ENCODE results near the gene KAZN.

Gene KAZN

DNA sequence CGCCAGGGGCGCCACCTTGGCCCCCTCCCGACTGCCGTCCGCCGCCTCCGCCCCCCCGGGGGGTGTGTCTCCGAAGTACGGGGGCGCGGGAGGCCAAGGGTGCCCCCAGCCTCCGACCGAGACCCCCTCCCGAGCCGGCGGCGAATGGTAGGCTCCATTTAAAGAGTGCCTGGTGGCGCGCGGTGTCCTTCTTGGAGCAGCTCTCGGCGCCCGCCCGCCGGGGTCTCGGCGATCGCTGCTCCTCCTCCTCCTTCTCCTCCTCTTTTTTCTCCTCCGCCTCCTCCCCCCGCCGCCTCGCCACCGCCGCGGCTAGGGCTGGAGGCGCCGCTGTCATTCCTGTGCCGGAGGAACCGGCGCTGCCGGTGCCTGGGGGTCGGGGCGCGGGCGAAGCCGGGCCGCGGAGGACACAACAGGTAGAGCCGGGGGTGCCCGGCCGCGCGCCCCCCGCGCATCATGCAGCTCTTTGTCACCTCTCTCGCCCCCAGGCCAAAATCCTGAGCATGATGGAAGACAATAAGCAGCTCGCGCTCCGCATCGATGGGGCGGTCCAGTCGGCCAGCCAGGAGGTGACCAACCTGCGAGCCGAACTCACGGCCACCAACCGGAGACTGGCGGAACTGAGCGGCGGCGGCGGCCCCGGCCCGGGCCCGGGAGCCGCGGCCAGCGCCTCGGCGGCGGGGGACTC lies at the start of gene KAZN:
Gene KAZN (plus strand): TSS at position 188 of the 685 bp plus-strand sequence.
- no peak for DNase-seq (ENCODE audit: low read depth)
- H3K4me3 ChIP-seq (ENCODE audit: low read depth, low read length), result peak within 1 kb of the TSS; percentile 11
- no peak for TF ChIP-seq CTCF (conservative IDR thresholded peaks at IDR 0.05; ENCODE audit: low read depth, low read length)

GRCh38 chr1:14549897-14550620 lies 48.4 kb upstream of the KAZN start:
- no peak overlapping the region for H3K4me3 ChIP-seq (ENCODE audit: low read depth, low read length)
- no peak for DNase-seq (ENCODE audit: low read depth)
- no peak for TF ChIP-seq CTCF (conservative IDR thresholded peaks at IDR 0.05; ENCODE audit: low read depth, low read length)

GRCh38 chr1:14551386-14551785 lies 47.1 kb upstream of the KAZN start:
- no peak overlapping the region for H3K4me3 ChIP-seq (ENCODE audit: low read depth, low read length)
- no peak for DNase-seq (ENCODE audit: low read depth)
- no peak for TF ChIP-seq CTCF (conservative IDR thresholded peaks at IDR 0.05; ENCODE audit: low read depth, low read length)

- no peak overlapping the region for H3K4me3 ChIP-seq (ENCODE audit: low read depth, low read length)
- TF ChIP-seq CTCF (conservative IDR thresholded peaks at IDR 0.05; ENCODE audit: low read depth, low read length), result no peak
- DNase-seq (ENCODE audit: low read depth), result no peak
These were observed 46.1 kb upstream of the KAZN start for GRCh38 chr1:14552246-14552965.

DNA sequence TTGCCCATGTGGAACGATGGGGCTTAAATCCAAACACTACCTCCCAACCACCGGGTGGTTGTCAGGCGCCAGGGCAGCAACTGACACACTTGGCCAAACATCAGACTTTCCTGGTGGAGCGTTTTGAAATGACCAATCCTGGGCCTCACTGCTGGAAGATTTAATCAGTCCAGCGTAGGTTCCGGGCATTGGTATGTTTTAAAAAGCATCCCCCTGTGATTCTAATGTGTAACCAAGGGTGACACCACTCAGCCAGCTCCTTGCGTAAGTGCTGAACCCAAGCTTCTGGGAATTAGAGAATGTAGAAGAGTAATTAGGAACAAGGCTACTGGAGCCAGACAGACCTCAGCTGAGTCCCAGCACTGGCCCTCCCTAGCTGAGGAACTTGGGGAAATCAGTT lies 44.8 kb upstream of the KAZN start:
- TF ChIP-seq CTCF (conservative IDR thresholded peaks at IDR 0.05; ENCODE audit: low read depth, low read length), result no peak
- H3K4me3 ChIP-seq (ENCODE audit: low read depth, low read length), result no peak overlapping the region
- no peak for DNase-seq (ENCODE audit: low read depth)

DNA sequence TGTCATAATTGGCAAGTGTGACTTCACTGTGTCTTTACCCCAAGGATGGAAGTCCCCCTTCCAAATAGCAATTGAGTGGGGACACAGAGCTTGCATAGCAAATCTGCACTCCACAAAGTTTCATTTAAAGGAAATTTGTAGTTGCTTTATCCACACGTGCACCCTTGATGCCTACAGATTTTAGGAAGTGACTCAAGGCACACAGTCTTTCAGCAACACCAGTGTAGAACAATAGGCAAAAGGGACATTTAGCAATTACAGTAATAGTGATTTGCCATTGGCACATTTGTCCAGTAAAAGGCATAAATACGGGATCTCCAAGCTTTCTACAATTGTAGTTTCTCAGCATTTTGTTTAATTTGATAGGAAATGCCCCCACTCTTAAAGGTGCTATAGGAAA lies 43.4 kb upstream of the KAZN start:
- TF ChIP-seq CTCF (conservative IDR thresholded peaks at IDR 0.05; ENCODE audit: low read depth, low read length), result no peak
- no peak for DNase-seq (ENCODE audit: low read depth)
- H3K4me3 ChIP-seq (ENCODE audit: low read depth, low read length), result no peak overlapping the region

Data from choroid plexus epithelial cell (primary cell).